ENCODE results near the gene IL1A. TPM values are rescaled to one million over a fixed set of nuclear protein-coding genes. Genes with fewer than 3 reads are reported as not detected.

IL1A gene
- total RNA-seq, 1 experiment from 2014 or later = 0.42 TPM

DNA sequence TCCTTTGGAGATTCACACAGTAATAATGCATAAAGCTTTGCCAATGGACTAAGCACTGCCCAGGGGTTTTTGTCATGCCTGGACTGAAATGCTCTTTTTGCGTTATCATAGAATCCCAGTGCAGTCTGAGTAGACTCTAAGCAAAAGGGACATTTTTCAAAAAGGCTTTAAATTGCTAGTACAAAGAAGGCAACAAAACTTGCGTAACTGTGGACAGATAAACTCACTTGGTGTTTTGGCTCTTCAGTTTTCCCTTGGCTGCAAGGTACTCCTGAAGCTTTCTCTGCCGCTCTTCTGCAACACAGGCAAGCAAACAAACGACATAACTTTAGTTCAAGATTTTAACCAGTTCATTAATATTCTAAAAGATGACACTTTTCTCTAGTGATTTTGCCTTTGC is 22.0 kb downstream of the IL1A start:
- H3K27me3 Mint-ChIP-seq (ENCODE audit: low read depth) = no peaks in the 10 kb centered on the region

DNA sequence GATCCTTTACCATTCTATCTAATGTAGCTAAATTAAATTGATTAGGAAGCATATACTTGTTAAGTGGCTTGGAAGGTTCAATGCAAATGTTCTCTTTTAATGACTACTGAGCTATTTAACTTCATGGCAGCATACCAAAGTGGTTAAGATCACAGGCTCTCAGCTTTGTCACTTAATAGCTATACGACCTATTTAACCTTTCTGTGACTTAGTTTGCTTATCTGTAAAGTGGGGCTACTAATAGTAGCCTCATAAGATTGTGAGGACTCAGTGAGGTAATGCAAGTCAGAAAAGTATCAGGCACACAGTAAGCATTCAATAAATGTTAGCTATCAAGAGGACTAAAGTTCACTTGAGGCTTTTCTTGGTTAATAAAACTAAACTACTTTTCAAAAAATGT is 24.1 kb downstream of the IL1A start:
- POLR2A ChIA-PET = no interaction called here
- TF ChIP-seq GABPB1 (CRISPR knock-in tag; IDR thresholded peaks at IDR 0.05) (no peak), NR3C1 (CRISPR knock-in tag; conservative IDR thresholded peaks at IDR 0.05; ENCODE audit: low read depth) (no peak), ZBTB21 (CRISPR knock-in tag; IDR thresholded peaks at IDR 0.05; ENCODE audit: borderline replicate concordance) (no peak), MXD4 (CRISPR knock-in tag; IDR thresholded peaks at IDR 0.05; ENCODE audit: borderline replicate concordance) (no peak)
- TF ChIP-seq, protein P1, sequence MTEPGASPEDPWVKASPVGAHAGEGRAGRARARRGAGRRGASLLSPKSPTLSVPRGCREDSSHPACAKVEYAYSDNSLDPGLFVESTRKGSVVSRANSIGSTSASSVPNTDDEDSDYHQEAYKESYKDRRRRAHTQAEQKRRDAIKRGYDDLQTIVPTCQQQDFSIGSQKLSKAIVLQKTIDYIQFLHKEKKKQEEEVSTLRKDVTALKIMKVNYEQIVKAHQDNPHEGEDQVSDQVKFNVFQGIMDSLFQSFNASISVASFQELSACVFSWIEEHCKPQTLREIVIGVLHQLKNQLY (CRISPR knock-in tag; IDR thresholded peaks at IDR 0.05) = no peak
- TF ChIP-seq, protein P2, sequence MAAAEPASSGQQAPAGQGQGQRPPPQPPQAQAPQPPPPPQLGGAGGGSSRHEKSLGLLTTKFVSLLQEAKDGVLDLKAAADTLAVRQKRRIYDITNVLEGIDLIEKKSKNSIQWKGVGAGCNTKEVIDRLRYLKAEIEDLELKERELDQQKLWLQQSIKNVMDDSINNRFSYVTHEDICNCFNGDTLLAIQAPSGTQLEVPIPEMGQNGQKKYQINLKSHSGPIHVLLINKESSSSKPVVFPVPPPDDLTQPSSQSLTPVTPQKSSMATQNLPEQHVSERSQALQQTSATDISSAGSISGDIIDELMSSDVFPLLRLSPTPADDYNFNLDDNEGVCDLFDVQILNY (CRISPR knock-in tag; IDR thresholded peaks at IDR 0.05) = no peak
- TF ChIP-seq, protein P3, sequence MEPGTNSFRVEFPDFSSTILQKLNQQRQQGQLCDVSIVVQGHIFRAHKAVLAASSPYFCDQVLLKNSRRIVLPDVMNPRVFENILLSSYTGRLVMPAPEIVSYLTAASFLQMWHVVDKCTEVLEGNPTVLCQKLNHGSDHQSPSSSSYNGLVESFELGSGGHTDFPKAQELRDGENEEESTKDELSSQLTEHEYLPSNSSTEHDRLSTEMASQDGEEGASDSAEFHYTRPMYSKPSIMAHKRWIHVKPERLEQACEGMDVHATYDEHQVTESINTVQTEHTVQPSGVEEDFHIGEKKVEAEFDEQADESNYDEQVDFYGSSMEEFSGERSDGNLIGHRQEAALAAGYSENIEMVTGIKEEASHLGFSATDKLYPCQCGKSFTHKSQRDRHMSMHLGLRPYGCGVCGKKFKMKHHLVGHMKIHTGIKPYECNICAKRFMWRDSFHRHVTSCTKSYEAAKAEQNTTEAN (CRISPR knock-in tag; IDR thresholded peaks at IDR 0.05) = no peak
- TF ChIP-seq, protein P4, sequence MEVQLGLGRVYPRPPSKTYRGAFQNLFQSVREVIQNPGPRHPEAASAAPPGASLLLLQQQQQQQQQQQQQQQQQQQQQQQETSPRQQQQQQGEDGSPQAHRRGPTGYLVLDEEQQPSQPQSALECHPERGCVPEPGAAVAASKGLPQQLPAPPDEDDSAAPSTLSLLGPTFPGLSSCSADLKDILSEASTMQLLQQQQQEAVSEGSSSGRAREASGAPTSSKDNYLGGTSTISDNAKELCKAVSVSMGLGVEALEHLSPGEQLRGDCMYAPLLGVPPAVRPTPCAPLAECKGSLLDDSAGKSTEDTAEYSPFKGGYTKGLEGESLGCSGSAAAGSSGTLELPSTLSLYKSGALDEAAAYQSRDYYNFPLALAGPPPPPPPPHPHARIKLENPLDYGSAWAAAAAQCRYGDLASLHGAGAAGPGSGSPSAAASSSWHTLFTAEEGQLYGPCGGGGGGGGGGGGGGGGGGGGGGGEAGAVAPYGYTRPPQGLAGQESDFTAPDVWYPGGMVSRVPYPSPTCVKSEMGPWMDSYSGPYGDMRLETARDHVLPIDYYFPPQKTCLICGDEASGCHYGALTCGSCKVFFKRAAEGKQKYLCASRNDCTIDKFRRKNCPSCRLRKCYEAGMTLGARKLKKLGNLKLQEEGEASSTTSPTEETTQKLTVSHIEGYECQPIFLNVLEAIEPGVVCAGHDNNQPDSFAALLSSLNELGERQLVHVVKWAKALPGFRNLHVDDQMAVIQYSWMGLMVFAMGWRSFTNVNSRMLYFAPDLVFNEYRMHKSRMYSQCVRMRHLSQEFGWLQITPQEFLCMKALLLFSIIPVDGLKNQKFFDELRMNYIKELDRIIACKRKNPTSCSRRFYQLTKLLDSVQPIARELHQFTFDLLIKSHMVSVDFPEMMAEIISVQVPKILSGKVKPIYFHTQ (CRISPR knock-in tag; IDR thresholded peaks at IDR 0.05) = no peak
- TF ChIP-seq, protein P5, sequence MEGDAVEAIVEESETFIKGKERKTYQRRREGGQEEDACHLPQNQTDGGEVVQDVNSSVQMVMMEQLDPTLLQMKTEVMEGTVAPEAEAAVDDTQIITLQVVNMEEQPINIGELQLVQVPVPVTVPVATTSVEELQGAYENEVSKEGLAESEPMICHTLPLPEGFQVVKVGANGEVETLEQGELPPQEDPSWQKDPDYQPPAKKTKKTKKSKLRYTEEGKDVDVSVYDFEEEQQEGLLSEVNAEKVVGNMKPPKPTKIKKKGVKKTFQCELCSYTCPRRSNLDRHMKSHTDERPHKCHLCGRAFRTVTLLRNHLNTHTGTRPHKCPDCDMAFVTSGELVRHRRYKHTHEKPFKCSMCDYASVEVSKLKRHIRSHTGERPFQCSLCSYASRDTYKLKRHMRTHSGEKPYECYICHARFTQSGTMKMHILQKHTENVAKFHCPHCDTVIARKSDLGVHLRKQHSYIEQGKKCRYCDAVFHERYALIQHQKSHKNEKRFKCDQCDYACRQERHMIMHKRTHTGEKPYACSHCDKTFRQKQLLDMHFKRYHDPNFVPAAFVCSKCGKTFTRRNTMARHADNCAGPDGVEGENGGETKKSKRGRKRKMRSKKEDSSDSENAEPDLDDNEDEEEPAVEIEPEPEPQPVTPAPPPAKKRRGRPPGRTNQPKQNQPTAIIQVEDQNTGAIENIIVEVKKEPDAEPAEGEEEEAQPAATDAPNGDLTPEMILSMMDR (IDR thresholded peaks at IDR 0.05) = no peak
- peaks cover 50% of the 10 kb centered on the region for H3K36me3 Mint-ChIP-seq

More for the DNA sequence above, 22.0 kb downstream of the IL1A start:
- no peak for DNase-seq (ENCODE audit: low spot score)
- ATAC-seq = no peak
- ChIA-PET CTCF (interaction anchor here (0.8 to 3.3 kb wide), 3 partner anchors 123 to 179 kb away, joined by 3 to 17 read pairs (median 3); no protein-coding TSS in a partner anchor), POLR2A (no interaction called here)
- H3K9me3 Mint-ChIP-seq = no peaks in the 10 kb centered on the region
- peaks cover 23% of the 10 kb centered on the region for H3K4me1 Mint-ChIP-seq
- no peak for TF ChIP-seq ATF1 (CRISPR knock-in tag; IDR thresholded peaks at IDR 0.05)
- TF ChIP-seq TP53 (CRISPR knock-in tag; IDR thresholded peaks at IDR 0.05) = no peak
- TF ChIP-seq JAZF1 (CRISPR knock-in tag; IDR thresholded peaks at IDR 0.05) = no peak
- no peak for TF ChIP-seq TCF7 (CRISPR knock-in tag; IDR thresholded peaks at IDR 0.05; ENCODE audit: low read depth)
- TF ChIP-seq TEAD4 (CRISPR knock-in tag; IDR thresholded peaks at IDR 0.05) = no peak
- TF ChIP-seq NFATC4 (CRISPR knock-in tag; IDR thresholded peaks at IDR 0.05) = no peak
- TF ChIP-seq GABPB1 (CRISPR knock-in tag; IDR thresholded peaks at IDR 0.05) = no peak
- TF ChIP-seq, protein P6, sequence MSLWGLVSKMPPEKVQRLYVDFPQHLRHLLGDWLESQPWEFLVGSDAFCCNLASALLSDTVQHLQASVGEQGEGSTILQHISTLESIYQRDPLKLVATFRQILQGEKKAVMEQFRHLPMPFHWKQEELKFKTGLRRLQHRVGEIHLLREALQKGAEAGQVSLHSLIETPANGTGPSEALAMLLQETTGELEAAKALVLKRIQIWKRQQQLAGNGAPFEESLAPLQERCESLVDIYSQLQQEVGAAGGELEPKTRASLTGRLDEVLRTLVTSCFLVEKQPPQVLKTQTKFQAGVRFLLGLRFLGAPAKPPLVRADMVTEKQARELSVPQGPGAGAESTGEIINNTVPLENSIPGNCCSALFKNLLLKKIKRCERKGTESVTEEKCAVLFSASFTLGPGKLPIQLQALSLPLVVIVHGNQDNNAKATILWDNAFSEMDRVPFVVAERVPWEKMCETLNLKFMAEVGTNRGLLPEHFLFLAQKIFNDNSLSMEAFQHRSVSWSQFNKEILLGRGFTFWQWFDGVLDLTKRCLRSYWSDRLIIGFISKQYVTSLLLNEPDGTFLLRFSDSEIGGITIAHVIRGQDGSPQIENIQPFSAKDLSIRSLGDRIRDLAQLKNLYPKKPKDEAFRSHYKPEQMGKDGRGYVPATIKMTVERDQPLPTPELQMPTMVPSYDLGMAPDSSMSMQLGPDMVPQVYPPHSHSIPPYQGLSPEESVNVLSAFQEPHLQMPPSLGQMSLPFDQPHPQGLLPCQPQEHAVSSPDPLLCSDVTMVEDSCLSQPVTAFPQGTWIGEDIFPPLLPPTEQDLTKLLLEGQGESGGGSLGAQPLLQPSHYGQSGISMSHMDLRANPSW (CRISPR knock-in tag; conservative IDR thresholded peaks at IDR 0.05; ENCODE audit: low read depth) = no peak
- no peak for TF ChIP-seq NR2C2 (CRISPR knock-in tag; IDR thresholded peaks at IDR 0.05)
- H3K36me3 Mint-ChIP-seq = peaks cover 31% of the 10 kb centered on the region
- no peak overlapping the region for H3K4me3 Mint-ChIP-seq
- H3K27ac Mint-ChIP-seq = no peak overlapping the region

More for the DNA sequence above, 24.1 kb downstream of the IL1A start:
- DNase-seq (ENCODE audit: low spot score) = no peak
- peaks cover 18% of the 10 kb centered on the region for H3K4me1 Mint-ChIP-seq
- no peak overlapping the region for H3K4me3 Mint-ChIP-seq
- CTCF ChIA-PET = interaction anchor here (0.8 to 1.5 kb wide), 3 partner anchors 11 to 181 kb away, joined by 3 to 4 read pairs (median 4); no protein-coding TSS in a partner anchor
- ATAC-seq = no peak
- no peak overlapping the region for H3K27ac Mint-ChIP-seq
- H3K27me3 Mint-ChIP-seq (ENCODE audit: low read depth) = no peaks in the 10 kb centered on the region
- no peaks in the 10 kb centered on the region for H3K9me3 Mint-ChIP-seq

All from WTC11 (cell line).